ENCODE data around the gene RCL1.

RCL1 gene

GRCh38 chr9:4814913-4815312 is 22.2 kb downstream of the RCL1 start:
- no peak for DNase-seq

GRCh38 chr9:4815381-4815956 is 22.7 kb downstream of the RCL1 start:
- DNase-seq, result no peak

- no peak for DNase-seq
These were observed 27.4 kb downstream of the RCL1 start for GRCh38 chr9:4820168-4820567.

DNA sequence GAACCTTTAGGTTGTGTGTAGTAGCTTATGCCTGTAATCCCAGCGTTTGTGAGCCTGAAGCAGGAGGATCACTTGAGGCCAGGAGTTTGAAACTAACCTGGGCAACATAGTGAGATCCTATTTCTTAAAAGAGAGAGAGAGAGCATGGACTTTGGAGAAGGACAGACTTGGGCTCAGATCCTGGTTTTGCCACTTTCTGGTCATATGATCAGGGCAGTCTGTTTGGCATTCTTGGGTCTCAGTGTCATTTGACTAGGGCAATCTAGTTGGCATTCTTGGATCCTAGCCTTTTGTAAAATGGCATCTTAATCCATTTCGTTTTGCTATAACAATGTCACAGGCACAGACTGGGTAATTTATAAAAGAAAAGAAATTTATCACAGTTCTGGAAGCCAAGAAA is 28.4 kb downstream of the RCL1 start:
- DNase-seq, result no peak

DNA sequence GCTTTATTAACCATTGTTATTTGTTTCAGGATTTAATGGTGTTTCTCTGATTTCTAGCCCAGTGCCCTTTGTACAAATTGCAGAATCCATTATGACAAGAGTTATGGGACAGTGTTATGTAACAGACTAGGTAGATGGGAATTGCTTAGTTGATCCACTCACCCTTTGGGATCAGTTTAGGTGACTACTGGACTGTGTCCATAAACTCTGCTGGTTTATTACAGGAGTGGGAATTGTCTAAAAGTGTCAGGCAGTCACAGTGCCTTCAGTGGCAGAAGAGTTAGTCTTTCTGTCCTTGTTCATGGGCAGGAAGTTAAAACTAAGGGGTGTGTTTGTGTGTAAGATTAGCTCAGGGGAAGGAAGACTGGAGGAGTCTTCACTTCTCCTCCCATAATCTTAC is 29.3 kb downstream of the RCL1 start:
- no peak for DNase-seq

DNA sequence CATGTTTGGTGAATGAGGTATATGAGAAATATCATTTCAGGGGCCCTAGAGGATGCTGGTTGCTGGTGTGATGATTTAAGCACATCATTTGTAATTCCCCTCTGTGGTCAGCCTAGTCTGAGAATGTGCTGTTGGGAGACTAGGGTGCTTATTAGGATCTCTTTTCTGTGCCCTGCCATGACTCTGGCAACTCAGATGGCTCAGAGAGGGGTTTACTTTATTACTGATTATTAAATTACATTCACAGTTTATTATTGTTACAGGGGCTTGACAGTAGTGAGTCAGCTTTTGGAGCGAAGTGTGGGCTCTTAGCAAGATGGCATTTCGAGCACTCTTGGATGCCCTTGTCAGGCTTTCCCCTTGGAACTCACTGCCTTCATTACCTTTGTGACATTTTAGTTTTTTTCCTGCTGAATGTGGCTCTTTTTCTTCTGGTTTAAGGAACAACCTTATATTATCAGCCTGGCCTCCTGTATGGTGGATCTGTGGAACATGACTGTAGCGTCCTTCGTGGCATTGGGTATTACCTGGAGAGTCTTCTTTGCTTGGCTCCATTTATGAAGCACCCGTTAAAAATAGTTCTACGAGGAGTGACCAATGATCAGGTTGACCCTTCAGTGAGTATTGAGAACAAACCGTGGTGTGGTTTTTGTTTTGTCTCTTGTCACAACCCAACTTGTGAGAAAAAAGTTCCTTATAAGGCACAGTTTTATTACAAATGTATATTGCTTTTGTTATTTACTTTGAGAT is 33.8 kb downstream of the RCL1 start:
- DNase-seq, result no peak

DNA sequence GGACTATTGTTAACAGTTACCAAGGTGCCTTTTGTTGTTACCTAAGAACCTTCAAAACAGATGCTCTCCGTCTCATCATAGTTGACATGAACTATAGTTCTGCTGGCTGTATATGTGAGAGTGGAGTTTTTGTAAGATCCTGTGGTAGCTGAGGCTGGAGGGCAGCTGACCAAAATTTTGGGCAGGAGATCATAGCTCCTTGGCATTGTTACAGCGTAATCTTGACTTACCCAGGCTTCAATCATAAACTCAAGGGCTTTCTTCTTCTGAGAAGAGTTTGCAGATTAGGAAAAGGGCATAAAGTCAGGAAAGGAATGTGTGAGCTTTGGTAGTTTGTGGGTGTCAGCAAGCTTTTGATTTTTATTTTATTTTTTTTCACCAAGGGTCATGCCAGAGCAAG is 34.5 kb downstream of the RCL1 start:
- no peak for DNase-seq

GRCh38 chr9:4828761-4829160 is 36.0 kb downstream of the RCL1 start:
- DNase-seq, result no peak

- DNase-seq, result no peak
These were observed 37.2 kb downstream of the RCL1 start for GRCh38 chr9:4829969-4830368.

- no peak for DNase-seq
These were observed 38.0 kb downstream of the RCL1 start for GRCh38 chr9:4830699-4831098.

GRCh38 chr9:4831119-4831518 is 38.4 kb downstream of the RCL1 start:
- no peak for DNase-seq

GRCh38 chr9:4831944-4832343 is 39.2 kb downstream of the RCL1 start:
- DNase-seq, result no peak

- no peak for DNase-seq
These were observed 40.2 kb downstream of the RCL1 start for GRCh38 chr9:4832786-4833579.

- DNase-seq, result no peak
These were observed 41.2 kb downstream of the RCL1 start for GRCh38 chr9:4833781-4834560.

GRCh38 chr9:4836676-4837075 is 43.9 kb downstream of the RCL1 start:
- DNase-seq, result no peak

DNA sequence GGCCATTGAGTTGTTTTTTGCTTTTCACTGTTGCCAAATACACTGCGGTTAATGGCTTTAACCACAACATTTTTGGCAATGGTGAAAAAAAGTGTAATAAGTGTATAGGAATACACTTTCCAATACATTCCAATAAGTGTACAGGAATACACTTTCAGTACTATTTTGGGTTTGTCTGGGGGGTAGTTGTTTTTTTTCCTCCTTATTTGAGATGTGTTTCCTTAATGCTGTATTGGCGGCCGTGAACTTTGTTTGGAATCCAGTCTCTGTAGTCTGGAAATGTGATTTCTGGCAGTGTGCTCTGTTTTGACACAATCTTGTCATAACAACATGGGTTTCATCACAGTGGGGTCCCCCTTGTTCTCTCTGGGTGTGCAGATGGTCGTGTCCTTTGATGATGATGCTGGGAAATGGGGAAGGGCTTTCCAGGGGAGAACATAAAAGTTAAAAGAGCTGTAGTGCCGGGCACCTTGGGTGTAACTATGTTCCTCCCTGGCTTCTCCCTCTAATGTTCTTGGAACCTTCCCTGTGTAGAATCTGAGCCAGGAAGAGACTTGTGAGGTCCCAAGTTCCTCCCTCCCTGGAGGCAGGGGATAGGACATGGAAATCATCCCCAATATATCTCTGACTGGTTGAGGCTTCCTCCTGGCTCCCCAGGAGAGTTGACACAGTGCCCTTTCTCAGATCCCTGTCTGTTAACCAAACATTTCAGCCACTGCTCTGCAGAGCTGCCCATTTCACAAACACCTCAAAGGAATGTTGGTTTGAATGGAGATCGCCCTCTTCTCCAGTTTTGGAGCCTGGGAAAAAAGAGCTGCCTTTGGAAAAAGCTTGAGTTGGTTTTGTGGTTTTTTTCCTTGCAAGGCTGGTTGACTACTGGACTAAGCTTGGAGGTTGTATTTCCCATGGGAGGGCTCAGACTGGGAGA is 44.8 kb downstream of the RCL1 start:
- no peak for DNase-seq

DNA sequence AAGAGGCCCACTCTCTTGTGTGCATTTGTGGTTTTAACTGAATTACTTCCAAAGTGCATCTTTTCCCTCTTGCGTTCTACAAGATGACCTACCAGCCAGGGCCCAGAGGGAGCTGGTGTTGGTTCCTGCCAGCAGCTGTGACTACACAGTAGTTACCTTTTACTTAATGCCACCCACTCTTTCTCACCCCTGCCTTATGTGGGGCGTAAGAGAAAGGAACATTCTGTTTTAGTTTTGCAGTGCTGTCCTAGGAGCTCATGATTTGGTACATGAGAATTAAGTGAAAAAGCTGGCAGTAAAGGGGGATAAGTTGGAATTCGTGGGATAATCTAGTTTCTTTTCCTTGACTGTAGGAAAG is 45.4 kb downstream of the RCL1 start:
- DNase-seq, result no peak

- DNase-seq, result no peak
These were observed 46.7 kb downstream of the RCL1 start for GRCh38 chr9:4839470-4839912.

- no peak for DNase-seq
These were observed 47.3 kb downstream of the RCL1 start for GRCh38 chr9:4840018-4840417.

- DNase-seq, result no peak
These were observed 49.5 kb downstream of the RCL1 start for GRCh38 chr9:4842213-4842612.

GRCh38 chr9:4842734-4843133 is 50.0 kb downstream of the RCL1 start:
- no peak for DNase-seq
